Spleen (tissue), 11 donors: ENCODE data around the gene ZC3H13. TPM values are rescaled to one million over a fixed set of nuclear protein-coding genes. Genes with fewer than 3 reads are reported as not detected.

Experiments used
- DNase-seq: peaks from one replicate; pipeline ENCODE4 v3.0.0-alpha.2; 2020
- H3K27ac ChIP-seq, 8 donors: fragments of 200-600 bp; sonication (generic) in 7 of 8; 1 replicate in 4 of 8; 2 replicates in 4 of 8; pipeline versions ENCODE4 v1.5.0 to v1.8.0; 2016 to 2021; ENCODE audit warnings: inconsistent platforms in 4 of 8, mild to moderate bottlenecking in 4 of 8, moderate library complexity in 1 of 8
- H3K27me3 ChIP-seq, 7 donors: fragments of 200-600 bp; sonication (generic) in 6 of 7; replicated peaks in 1 of 7; 1 replicate in 4 of 7; 2 replicates in 3 of 7; pipeline versions ENCODE4 v1.5.0 to v1.8.0; 2016 to 2021; ENCODE audit warnings: inconsistent platforms in 3 of 7, mild to moderate bottlenecking in 1 of 7
- H3K36me3 ChIP-seq, 6 donors: fragments of 200-600 bp; sonication (generic) in 5 of 6; 1 replicate in 4 of 6; 2 replicates in 2 of 6; pipeline versions ENCODE4 v1.5.0 to v1.8.0; 2016 to 2021; ENCODE audit warnings: inconsistent platforms in 2 of 6
- H3K4me1 ChIP-seq, 6 donors: fragments of 200-600 bp; sonication (generic) in 5 of 6; 1 replicate in 3 of 6; 2 replicates in 3 of 6; pipeline versions ENCODE4 v1.5.0 to v1.8.0; 2016 to 2021; ENCODE audit warnings: inconsistent platforms in 3 of 6
- H3K4me3 ChIP-seq, 8 donors: fragments of 200-600 bp; sonication (generic) in 7 of 8; 1 replicate in 4 of 8; 2 replicates in 4 of 8; pipeline versions ENCODE4 v1.5.0 to v1.8.0; 2016 to 2021; ENCODE audit warnings: inconsistent platforms in 4 of 8, mild to moderate bottlenecking in 4 of 8, moderate library complexity in 2 of 8
- H3K9me3 ChIP-seq, 8 donors: fragments of 200-600 bp; sonication (generic) in 7 of 8; 1 replicate in 4 of 8; 2 replicates in 4 of 8; pipeline versions ENCODE4 v1.5.0 to v1.8.0; 2016 to 2021; ENCODE audit warnings: inconsistent platforms in 4 of 8
- CTCF ChIP-seq, 11 experiments: fragments of 200-600 bp in 7 of 11; fragments of 450-650 bp in 4 of 11; sonication (generic) in 4 of 11; IDR thresholded peaks in 8 of 11; conservative IDR thresholded peaks in 3 of 11; 1 replicate in 7 of 11; 2 replicates in 4 of 11; pipeline versions ENCODE4 v1.4.0 to v1.8.0; 2016 to 2021; ENCODE audit warnings: antibody characterized with exemption in 11 of 11, inconsistent platforms in 4 of 11, mild to moderate bottlenecking in 1 of 11
- POLR2A ChIP-seq, 3 donors: fragments of 450-650 bp; IDR thresholded peaks; one replicate each; pipeline ENCODE4 v1.5.1; 2017; ENCODE audit warnings: antibody characterized with exemption in 3 of 3, mild to moderate bottlenecking in 1 of 3
- POLR2AphosphoS5 ChIP-seq, 3 donors: sonication (generic); formaldehyde crosslinking; IDR thresholded peaks; one replicate each; pipeline ENCODE4 v1.5.1; 2017; ENCODE audit warnings: antibody characterized with exemption in 3 of 3
- WGBS, 5 donors: extraction: QIAGEN DNeasy Blood & Tissue Kit in 3 of 5; methylation state at CpG; one replicate each; pipeline versions ENCODE4 v1.1.5 to v1.1.7; 2013 to 2018; 5-methylcytosine and 5-hydroxymethylcytosine counted together
- intact Hi-C: fragments of 100-400 bp; cut with DNase I; formaldehyde crosslinking; loops from one replicate; pipeline ENCODE4 v1.15.0; 2023; ENCODE audit warnings: low total_unique reads
- polyA plus RNA-seq, 3 donors: library from polyadenylated mRNA; stranded (reverse); fragments of 200-250 nt; gene quantifications; one replicate each; pipeline ENCODE4 v1.2.1, GENCODE V29; 2013
- total RNA-seq, 7 donors: library from RNA; depleted of rRNA in 3 of 7; stranded (reverse); fragments of >200 nt in 3 of 7; fragmentation: NEBNext Ultra II Directional in 4 of 7; extraction: Animal tissue kit (Norgen Biotek cat#: 25700) in 4 of 7; gene quantifications; one replicate each; pipeline versions ENCODE4 v1.1.0 to v1.2.1, GENCODE V29; 2016 to 2021
- donor health status: healthy with polysubstance abuse.
- donor health status: DM: no; HTN: no; CAD: no; lungs with moderate emphysema.
- donor health status: DM: no; HTN: no; CAD: no.
- donor health status: Bipolar disorder and iron deficiency.
- donor health status: healthy.
- donor health status: DM: no; HTN: no; CAD: no.
- donor health status: DM: yes; HTN: yes; CAD: no.

Gene ZC3H13
- total and polyA plus RNA-seq, 10 donors, result 7.9 to 61.2 (median 33.1) TPM

- 83 to 90% (median 87%) methylated on average over 2 of the region's 2 CpGs for WGBS, 5 donors
- intact Hi-C loops, result no loop called here
- TF ChIP-seq CTCF (IDR thresholded peaks at IDR 0.05 in 8 of 11, conservative IDR thresholded peaks at IDR 0.05 in 3 of 11) (no peak), POLR2A (IDR thresholded peaks at IDR 0.05) (no peak), POLR2AphosphoS5 (IDR thresholded peaks at IDR 0.05) (no peak)
Measured at GRCh38 chr13:45943965-45944364, 108.6 kb downstream of the ZC3H13 start.

DNA sequence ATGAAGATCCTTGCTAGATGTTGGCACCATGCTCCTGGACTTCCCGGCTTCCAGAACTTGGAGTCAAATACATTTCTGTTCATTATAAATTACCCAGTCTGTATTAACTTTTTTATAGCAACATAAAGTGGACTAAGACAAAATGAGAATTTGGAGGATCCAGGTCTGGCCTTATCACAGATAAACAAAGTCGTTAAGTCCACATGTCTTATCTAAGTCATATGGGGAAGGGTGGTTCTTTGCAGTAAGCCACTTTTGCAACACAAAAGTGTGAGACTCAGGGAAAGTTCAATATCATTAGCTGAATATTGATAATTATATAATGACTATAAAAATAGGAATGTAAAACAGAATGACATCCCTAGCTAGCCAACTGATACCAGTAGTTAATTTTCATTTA lies 109.4 kb downstream of the ZC3H13 start:
- Histone ChIP-seq H3K4me3 (no peak overlapping the region), H3K27ac (peak overlapping the region in 1 of 8 donors; percentile 64), H3K9me3 (no peaks in the 10 kb centered on the region), H3K27me3 (no peaks in the 10 kb centered on the region), H3K36me3 (no peaks in the 10 kb centered on the region), H3K4me1 (no peaks in the 10 kb centered on the region)
- intact Hi-C loops, result no loop called here
- no peak for DNase-seq
- no peak for TF ChIP-seq POLR2AphosphoS5 (IDR thresholded peaks at IDR 0.05)
- TF ChIP-seq CTCF (IDR thresholded peaks at IDR 0.05 in 8 of 11, conservative IDR thresholded peaks at IDR 0.05 in 3 of 11), result no peak
- no peak for TF ChIP-seq POLR2A (IDR thresholded peaks at IDR 0.05)
- 82 to 86% (median 85%) methylated on average over 2 of the region's 2 CpGs for WGBS, 5 donors

More at GRCh38 chr13:45943965-45944364, 108.6 kb downstream of the ZC3H13 start:
- Histone ChIP-seq H3K4me1 (no peaks in the 10 kb centered on the region), H3K27ac (no peak overlapping the region), H3K9me3 (no peaks in the 10 kb centered on the region), H3K4me3 (no peak overlapping the region), H3K27me3 (no peaks in the 10 kb centered on the region), H3K36me3 (no peaks in the 10 kb centered on the region)
- DNase-seq, result no peak

DNA sequence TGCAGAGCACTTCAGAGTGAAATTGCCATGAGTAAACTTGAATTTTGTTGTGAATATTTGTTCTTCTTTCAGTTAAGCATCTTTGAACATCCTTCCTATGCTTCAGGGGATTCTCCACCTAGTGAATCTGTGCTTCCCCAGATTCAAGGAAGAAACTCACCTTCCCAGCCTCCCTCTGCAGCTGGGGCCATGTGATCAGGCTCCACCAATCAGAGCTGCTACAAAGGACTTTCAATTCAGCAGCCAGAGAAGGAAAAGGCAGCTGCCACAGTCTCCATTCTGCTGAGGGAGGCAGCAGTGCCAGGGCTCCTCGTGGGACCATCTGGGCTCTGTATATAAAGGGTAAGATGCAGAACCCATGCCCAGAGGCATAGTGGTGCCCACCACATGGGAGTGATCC lies 111.3 kb downstream of the ZC3H13 start:
- H3K4me3 ChIP-seq, result no peak overlapping the region
- intact Hi-C loops, result no loop called here
- H3K27me3 ChIP-seq, result no peaks in the 10 kb centered on the region
- no peak for TF ChIP-seq POLR2A (IDR thresholded peaks at IDR 0.05)
- TF ChIP-seq POLR2AphosphoS5 (IDR thresholded peaks at IDR 0.05), result no peak
- no peak for TF ChIP-seq CTCF (IDR thresholded peaks at IDR 0.05 in 8 of 11, conservative IDR thresholded peaks at IDR 0.05 in 3 of 11)
- H3K27ac ChIP-seq, result no peak overlapping the region
- WGBS, 5 donors, result 66 to 100% (median 74%) methylated on average over 1 of the region's 1 CpG
- H3K9me3 ChIP-seq, result no peaks in the 10 kb centered on the region
- no peaks in the 10 kb centered on the region for H3K4me1 ChIP-seq
- no peaks in the 10 kb centered on the region for H3K36me3 ChIP-seq
- no peak for DNase-seq

GRCh38 chr13:45940061-45940460 lies 112.5 kb downstream of the ZC3H13 start:
- H3K4me3 ChIP-seq, result no peak overlapping the region
- intact Hi-C loops, result no loop called here
- no peak for TF ChIP-seq CTCF (IDR thresholded peaks at IDR 0.05 in 8 of 11, conservative IDR thresholded peaks at IDR 0.05 in 3 of 11)
- no peak for TF ChIP-seq POLR2A (IDR thresholded peaks at IDR 0.05)
- no peak for TF ChIP-seq POLR2AphosphoS5 (IDR thresholded peaks at IDR 0.05)
- no peak overlapping the region for H3K27ac ChIP-seq
- no peaks in the 10 kb centered on the region for H3K4me1 ChIP-seq
- H3K36me3 ChIP-seq, result no peaks in the 10 kb centered on the region
- no peaks in the 10 kb centered on the region for H3K9me3 ChIP-seq
- H3K27me3 ChIP-seq, result no peaks in the 10 kb centered on the region
- no peak for DNase-seq
- 85 to 94% (median 93%) methylated on average over 2 of the region's 2 CpGs for WGBS, 5 donors
